Left cardiac atrium (tissue), 2 donors: ENCODE results near the gene KLHL2. TPM values are rescaled to one million over a fixed set of nuclear protein-coding genes. Genes with fewer than 3 reads are reported as not detected.

Source experiments
- total RNA-seq, 2 donors: library from RNA; stranded (reverse); fragmentation: NEBNext Ultra II Directional; extraction: Animal tissue kit (Norgen Biotek cat#: 25700); gene quantifications; one replicate each; pipeline ENCODE4 v1.2.1, GENCODE V29; 2021
- donor health status: DM: no; HTN: yes; CAD: no; lungs with severe emphysema.
- donor health status: DM: yes; HTN: yes; CAD: no.

KLHL2 gene
- total RNA-seq, 2 donors from 2014 or later, result 11.0 to 14.3 TPM

Other genes with a start within 250 kb of the KLHL2 start
- 1 to 10 TPM; 2.0 to 2.7 TPM for gene TRIM61, start 229.9 kb upstream of the KLHL2 start, total RNA-seq
- not detected for gene TRIM60, start 175.6 kb upstream of the KLHL2 start, total RNA-seq
- not detected for gene TRIM75, start 153.7 kb upstream of the KLHL2 start, total RNA-seq
- 10 to 100 TPM; 16.5 to 17.2 TPM for gene TMEM192, start 94.7 kb upstream of the KLHL2 start, total RNA-seq
- gene MSMO1, start 120.1 kb downstream of the KLHL2 start, total RNA-seq, result 10 to 100 TPM; 16.8 to 22.9 TPM
- 10 to 100 TPM; 84.8 to 92.5 TPM for gene CPE, start 171.4 kb downstream of the KLHL2 start, total RNA-seq